Measurements from ENCODE around the gene CD27.
"Not testable (repeated sequence)": the region's sequence is repeated elsewhere in the genome, so short reads cannot be mapped to it uniquely, and the experiment has no call there.

Gene CD27

GRCh38 chr12:6461401-6462233, 16.9 kb downstream of the CD27 start:
- DNase-seq (ENCODE audit: low spot score) = peak; percentile 80

DNA sequence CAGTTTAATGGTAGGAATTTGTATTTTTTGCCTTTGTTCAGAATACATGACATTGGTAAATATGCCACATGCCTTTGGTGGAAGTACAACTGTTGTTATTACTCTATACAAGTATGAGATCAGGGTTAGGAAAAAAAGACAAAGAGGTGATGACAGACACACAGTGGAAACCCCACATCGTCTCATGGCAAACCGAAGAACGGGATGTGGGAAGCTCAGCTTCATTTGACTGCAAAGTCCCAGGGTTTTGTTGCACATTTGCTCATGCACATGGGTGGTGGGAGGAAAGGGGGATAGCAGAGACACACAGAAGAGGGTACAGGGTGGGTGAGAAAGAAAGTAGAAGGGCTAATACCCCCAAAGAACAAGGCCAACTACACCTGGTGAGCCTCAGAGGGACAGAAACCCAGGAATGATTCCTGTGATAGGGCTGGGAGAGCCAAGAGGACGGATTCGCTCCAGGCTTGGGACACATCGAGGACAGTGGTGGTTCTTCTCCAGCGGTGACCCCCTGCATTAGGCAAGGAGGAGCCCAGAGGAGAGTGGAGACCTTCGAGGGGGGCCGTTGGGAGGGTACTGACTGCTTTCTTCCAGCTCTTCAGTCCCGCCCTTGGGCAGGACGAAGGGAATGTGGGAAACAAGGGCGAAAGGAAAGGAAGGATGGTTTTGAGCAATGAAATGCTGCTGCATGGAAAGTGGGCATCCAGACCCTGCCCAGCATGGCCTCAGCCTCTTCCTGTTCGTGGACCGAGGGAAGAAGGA, 17.7 kb downstream of the CD27 start:
- no peak for DNase-seq (ENCODE audit: low spot score)

- DNase-seq (ENCODE audit: low spot score) = no peak
Measured at GRCh38 chr12:6463216-6463615, 18.5 kb downstream of the CD27 start.

- DNase-seq (ENCODE audit: low spot score) = no peak
Measured at GRCh38 chr12:6463858-6464257, 19.1 kb downstream of the CD27 start.

DNA sequence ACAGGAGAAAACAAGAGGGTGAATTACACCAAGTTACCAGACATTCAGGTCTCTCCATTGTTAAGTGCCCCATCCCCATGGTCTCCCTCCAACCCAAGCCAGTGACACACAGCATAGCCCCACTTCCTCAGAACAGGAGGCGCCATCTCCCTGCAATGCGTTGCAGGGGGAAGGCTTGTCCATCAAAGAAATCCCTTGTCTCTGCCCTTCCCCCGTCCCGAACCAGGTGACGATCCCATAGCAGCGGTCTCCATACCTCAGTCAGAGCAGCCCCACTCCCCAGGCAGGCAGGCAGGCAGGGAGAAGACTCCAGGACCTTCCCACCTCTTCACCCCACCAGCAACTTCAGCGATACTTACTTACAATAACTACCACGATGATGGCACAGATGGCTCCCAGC, 19.8 kb downstream of the CD27 start:
- no peak for DNase-seq (ENCODE audit: low spot score)

- DNase-seq (ENCODE audit: low spot score) = no peak
Measured at GRCh38 chr12:6465467-6466183, 20.9 kb downstream of the CD27 start.

DNA sequence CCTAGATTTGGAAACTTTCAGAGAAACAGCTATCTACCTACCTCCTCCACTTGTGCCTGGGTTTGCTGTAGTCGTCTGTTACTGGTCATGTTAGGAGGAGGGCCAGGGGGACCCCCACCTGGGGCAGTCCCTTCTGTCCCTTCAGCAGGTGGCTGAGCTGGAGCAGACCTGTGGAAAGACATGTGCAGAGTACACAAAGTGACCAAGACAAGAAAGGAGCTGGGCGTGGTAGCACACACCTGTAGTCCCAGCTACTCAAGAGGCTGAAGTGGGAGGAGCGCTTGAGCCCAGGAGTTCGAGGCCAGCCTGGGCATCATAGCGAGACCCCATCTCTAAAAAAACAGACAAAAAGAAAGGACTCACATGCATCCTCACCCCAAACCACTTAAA, 21.4 kb downstream of the CD27 start:
- no peak for DNase-seq (ENCODE audit: low spot score)

DNA sequence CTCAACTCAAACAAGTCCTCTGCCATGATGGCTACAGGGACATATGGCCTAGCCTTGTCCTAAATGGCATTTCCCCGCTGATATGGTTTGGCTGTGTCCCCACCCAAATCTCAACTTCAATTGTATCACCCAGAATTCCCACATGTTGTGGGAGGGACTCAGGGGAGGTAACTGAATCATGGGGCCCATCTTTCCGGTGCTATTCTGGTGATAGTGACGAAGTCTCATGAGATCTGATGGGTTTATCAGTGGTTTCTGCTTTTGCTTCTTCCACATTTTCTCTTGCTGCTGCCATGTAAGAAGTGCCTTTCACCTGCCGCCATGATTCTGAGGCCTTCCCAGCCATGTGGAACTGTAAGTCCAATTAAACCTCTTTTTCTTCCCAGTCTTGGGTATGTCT, 22.0 kb downstream of the CD27 start:
- not testable (repeated sequence) for DNase-seq (ENCODE audit: low spot score)

DNA sequence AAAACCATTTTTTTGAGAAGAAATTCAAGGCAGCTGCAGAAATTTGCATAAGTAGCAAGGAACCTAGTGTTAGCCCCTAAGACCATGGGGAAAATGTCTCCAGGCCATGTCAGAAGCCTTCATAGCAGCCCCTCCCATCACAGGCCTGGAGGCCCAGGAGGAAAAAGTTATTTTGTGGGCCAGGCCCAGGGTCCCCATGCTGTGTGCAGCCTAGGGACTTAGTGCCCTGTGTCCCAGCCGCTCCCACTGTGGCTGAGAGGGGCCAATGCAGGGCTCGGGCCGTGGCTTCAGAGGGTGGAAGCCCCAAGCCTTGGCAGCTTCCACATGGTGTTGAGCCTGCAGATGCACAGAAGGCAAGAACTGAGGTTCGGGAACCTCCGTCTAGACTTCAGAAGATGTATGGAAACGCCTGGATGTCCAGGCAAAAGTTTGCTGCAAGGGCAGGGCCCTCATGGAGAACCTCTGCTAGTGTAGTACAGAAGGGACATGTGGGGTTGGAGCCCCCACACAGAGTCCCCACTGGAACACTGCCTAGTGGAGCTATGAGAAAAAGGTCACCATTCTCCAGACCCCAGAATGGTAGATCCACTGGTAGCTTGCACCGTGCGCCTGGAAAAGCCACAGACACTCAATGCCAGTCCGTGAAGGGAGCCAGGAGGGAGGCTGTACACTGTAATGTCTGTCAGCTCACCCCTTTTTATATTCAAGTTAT, 23.0 kb downstream of the CD27 start:
- not testable (repeated sequence) for DNase-seq (ENCODE audit: low spot score)

- DNase-seq (ENCODE audit: low spot score) = no peak
Measured at GRCh38 chr12:6468283-6468575, 23.5 kb downstream of the CD27 start.

DNA sequence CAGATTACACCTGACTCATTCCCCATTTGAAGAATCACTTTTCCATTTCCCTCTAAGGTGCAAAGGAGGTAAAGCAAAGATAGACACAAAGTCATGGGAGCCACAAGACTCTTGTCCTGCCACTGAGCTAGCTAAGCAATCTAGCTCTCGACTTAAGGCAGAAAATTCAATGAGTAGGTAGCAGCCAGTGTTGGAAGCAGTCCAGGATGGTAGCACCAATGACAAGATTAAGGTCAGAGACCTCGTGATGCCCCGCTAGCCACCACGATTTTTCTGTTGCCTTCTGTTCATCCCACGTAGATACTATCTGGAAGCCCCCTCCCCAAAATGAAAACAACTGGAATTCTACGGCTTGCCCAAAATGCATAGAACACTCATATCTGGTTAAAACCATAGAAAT, 24.3 kb downstream of the CD27 start:
- no peak for DNase-seq (ENCODE audit: low spot score)

- no peak for DNase-seq (ENCODE audit: low spot score)
Measured at GRCh38 chr12:6469609-6470374, 25.0 kb downstream of the CD27 start.

GRCh38 chr12:6470375-6471163, 25.8 kb downstream of the CD27 start, which contains the start of gene VAMP1:
Gene VAMP1, minus strand, starts transcription at chr12:6470677. Its CDS starts 146 bp downstream, at chr12:6470531.
- DNase-seq (ENCODE audit: low spot score) = peak; percentile 98

DNA sequence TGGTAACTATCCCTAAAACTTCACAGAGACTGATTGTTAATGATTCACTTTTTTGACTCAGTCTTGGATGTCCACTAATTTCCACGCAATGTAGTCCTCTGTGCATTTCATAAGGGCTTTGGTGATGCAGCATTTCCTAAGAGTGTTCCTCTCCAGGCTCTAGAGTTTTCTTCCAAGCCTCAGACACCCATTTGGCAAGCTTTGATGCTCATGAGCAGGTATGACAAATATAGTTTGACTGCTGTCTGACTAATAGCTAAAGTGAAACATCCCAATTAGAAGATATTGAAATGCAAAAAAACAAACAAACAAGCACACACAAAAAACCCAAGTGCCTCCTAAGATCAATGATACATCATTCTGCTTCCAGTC, 27.2 kb downstream of the CD27 start:
- DNase-seq (ENCODE audit: low spot score) = no peak

DNA sequence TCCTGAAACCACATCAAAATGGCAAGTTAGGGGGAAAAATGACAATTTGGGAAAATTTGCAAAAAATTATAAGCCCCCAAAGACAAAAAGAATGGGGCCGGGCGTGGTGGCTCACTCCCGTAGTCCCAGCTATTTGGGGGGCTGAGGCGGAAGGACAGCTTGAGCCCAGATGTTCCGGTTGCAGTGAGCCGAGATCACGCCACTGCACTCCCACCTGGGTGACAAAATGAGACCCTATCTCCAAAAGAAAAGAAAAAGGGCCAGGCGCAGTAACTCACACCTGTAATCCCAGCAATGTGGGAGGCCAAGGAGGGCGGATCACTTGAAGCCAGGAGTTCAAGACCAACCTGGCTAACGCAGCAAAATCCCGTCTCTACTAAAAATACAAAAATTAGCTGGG, 27.7 kb downstream of the CD27 start:
- no peak for DNase-seq (ENCODE audit: low spot score)

DNA sequence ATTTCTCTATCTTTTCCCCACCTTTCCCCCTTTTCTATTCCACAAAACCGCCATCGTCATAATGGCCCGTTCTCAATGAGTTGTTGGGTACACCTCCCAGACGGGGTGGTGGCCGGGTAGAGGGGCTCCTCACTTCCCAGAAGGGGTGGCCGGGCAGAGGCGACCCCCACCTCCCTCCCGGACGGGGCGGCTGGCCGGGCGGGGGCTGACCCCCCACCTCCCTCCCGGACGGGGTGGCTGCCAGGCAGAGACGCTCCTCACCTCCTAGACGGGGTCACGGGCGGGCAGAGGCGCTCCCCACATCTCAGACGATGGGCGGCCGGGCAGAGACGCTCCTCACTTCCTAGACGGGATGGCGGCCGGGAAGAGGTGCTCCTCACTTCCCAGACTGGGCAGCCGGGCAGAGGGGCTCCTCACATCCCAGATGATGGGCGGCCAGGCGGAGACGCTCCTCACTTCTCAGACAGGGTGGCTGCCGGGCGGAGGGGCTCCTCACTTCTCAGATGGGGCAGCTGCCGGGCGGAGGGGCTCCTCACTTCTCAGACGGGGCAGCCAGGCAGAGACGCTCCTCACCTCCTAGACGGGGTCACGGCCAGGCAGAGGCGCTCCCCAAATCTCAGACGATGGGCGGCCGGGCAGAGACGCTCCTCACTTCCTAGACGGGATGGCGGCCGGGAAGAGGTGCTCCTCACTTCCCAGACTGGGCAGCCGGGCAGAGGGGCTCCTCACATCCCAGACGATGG, 30.6 kb downstream of the CD27 start:
- not testable (repeated sequence) for DNase-seq (ENCODE audit: low spot score)

- DNase-seq (ENCODE audit: low spot score) = no peak
Measured at GRCh38 chr12:6476489-6476888, 31.7 kb downstream of the CD27 start.

DNA sequence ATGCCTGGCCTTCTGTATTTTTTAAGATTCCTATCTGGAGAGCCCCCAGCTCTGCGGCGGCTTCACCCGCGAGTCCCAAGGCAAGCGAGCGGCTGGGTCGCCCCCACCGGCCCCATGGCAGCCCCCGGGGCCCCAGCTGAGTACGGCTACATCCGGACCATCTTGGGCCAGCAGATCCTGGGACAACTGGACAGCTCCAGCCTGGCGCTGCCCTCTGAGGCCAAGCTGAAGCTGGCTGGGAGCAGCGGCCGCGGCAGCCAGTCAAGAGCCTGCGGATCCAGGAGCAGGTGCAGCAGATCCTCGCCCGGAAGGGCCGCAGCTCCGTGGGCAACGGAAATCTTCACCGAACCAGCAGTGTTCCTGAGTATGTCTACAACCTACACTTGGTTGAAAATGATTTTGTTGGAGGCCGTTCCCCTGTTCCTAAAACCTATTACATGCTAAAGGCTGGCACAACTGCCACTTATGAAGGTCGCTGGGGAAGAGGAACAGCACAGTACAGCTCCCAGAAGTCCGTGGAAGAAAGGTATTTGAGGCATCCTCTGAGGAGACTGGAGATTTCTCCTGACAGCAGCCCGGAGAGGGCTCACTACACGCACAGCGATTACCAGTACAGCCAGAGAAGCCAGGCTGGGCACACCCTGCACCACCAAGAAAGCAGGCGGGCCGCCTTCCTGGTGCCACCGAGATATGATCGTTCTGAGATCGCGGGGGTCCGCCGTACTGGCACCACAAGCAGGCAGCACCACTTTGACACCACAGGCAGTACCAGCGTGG, 33.0 kb downstream of the CD27 start:
- DNase-seq (ENCODE audit: low spot score) = not testable (repeated sequence)

DNA sequence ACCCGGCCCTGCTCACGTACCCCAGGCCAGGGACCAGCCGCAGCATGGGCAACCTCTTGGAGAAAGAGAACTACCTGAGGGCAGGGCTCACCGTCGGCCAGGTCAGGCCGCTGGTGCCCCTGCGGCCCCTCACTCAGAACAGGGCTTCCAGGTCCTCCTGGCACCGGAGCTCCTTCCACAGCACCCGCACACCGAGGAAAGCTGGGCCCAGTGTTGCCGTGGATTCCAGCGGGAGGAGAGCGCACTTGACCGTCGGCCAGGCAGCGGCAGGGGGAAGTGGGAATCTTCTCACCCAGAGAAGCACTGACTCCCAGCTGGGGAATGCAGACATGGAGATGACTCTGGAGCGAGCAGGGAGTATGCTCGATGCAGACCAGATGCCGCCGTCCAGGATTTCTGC, 33.7 kb downstream of the CD27 start:
- DNase-seq (ENCODE audit: low spot score) = no peak
